Measurements from ENCODE around the gene HIVEP3.

- TF ChIP-seq, protein P1, sequence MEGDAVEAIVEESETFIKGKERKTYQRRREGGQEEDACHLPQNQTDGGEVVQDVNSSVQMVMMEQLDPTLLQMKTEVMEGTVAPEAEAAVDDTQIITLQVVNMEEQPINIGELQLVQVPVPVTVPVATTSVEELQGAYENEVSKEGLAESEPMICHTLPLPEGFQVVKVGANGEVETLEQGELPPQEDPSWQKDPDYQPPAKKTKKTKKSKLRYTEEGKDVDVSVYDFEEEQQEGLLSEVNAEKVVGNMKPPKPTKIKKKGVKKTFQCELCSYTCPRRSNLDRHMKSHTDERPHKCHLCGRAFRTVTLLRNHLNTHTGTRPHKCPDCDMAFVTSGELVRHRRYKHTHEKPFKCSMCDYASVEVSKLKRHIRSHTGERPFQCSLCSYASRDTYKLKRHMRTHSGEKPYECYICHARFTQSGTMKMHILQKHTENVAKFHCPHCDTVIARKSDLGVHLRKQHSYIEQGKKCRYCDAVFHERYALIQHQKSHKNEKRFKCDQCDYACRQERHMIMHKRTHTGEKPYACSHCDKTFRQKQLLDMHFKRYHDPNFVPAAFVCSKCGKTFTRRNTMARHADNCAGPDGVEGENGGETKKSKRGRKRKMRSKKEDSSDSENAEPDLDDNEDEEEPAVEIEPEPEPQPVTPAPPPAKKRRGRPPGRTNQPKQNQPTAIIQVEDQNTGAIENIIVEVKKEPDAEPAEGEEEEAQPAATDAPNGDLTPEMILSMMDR (IDR thresholded peaks at IDR 0.05): no peak
- no peak for TF ChIP-seq POLR2A (IDR thresholded peaks at IDR 0.05)
These were observed 304.8 kb downstream of the HIVEP3 start for GRCh38 chr1:41613689-41614574.

All from lower leg skin (tissue), 3 donors.